Umbilical cord (tissue), 2 donors: ENCODE measurements around the gene CYTIP. TPM values are rescaled to one million over a fixed set of nuclear protein-coding genes. Genes with fewer than 3 reads are reported as not detected.
"Not testable (repeated sequence)": the region's sequence is repeated elsewhere in the genome, so short reads cannot be mapped to it uniquely, and the experiment has no call there.

Source experiments
- DNase-seq: peaks from one replicate; pipeline ENCODE4 v3.0.0-alpha.2; 2015; ENCODE audit warnings: low spot score
- total RNA-seq: library from RNA; depleted of rRNA; stranded (reverse); fragments of >200 nt; gene quantifications from one replicate; pipeline ENCODE4 v1.2.3, GENCODE V29; 2014; ENCODE audit warnings: low replicate concordance; ENCODE audit not compliant: insufficient read depth

Gene CYTIP
- total RNA-seq, 1 donor from 2014 or later = 18.8 TPM

DNA sequence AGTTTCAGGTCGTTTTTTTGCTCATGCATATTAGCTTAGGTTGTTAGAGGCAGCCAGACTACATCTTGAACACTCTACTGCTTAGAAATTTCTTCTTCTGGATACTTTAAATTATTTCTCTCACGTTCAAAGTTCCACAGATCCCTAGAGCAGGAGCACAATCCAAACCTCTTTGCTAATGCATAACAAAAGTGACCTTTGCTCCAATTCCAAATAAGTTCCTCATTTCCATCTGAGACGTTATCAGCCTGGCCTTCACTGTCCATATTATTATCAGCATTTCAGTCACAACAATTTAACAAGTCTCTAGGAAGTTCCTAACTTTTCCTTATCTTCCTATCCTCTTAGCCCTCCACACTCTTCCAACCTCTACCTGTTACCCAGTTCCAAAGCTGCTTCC lies 67.8 kb downstream of the CYTIP start:
- no peak for DNase-seq

- no peak for DNase-seq
Measured at GRCh38 chr2:157375384-157375783, 68.5 kb downstream of the CYTIP start.

DNA sequence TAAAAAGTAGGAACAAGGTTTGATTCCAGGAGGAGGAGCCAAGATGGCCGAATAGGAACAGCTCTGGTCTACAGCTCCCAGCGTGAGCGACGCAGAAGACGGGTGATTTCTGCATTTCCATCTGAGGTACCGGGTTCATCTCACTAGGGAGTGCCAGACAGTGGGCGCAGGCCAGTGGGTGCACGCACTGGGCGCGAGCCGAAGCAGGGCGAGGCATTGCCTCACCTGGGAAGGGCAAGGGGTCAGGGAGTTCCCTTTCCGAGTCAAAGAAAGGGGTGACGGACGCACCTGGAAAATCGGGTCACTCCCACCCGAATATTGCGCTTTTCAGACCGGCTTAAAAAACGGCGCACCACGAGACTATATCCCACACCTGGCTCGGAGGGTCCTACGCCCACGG lies 75.4 kb downstream of the CYTIP start:
- not testable (repeated sequence) for DNase-seq

GRCh38 chr2:157367704-157368103 lies 76.2 kb downstream of the CYTIP start:
- DNase-seq = no peak

Other genes with a start within 250 kb of the CYTIP start
- gene GALNT5, start 186.4 kb downstream of the CYTIP start, total RNA-seq = 77.8 TPM
- 5.1 TPM for gene ERMN, start 118.3 kb downstream of the CYTIP start, total RNA-seq
- 2.4 TPM for gene ACVR1C, start 184.8 kb upstream of the CYTIP start, total RNA-seq